IMR-90 (cell line): ENCODE measurements around the gene MTOR.

ENCODE experiments used
- CEBPB ChIP-seq: IDR thresholded peaks from 2 replicates; pipeline ENCODE4 v1.6.1; 2012; ENCODE audit warnings: low read depth, low read length, improper control_type of control experiment
- SMC3 ChIP-seq: fragments of 150-350 bp; IDR thresholded peaks from 2 replicates; pipeline ENCODE4 v1.6.1; 2016; ENCODE audit warnings: low read depth, mild to moderate bottlenecking, antibody characterized with exemption, low read length, moderate library complexity

GRCh38 chr1:11158291-11158690 is 104.1 kb downstream of the MTOR start:
- TF ChIP-seq CEBPB (no peak), SMC3 (no peak)
